GM23338 (cell line): ENCODE measurements around the gene C19orf47. TPM values are rescaled to one million over a fixed set of nuclear protein-coding genes. Genes with fewer than 3 reads are reported as not detected.

ENCODE experiments used
- ATAC-seq: fragments of 200-7000 bp; cut with Tn5 transposase; 3 replicates; pipeline ENCODE4 v1.9.1; 2020
- DNase-seq: peaks from one replicate; pipeline ENCODE4 v3.0.0-alpha.2; 2015; ENCODE audit warnings: low spot score
- H2AFZ ChIP-seq: fragments of 200-600 bp; sonication (generic); 2 replicates; pipeline ENCODE4 v1.8.0; 2016; ENCODE audit warnings: antibody characterized with exemption, mild to moderate bottlenecking, moderate library complexity
- H3F3A ChIP-seq: fragments of 200-600 bp; sonication (generic); replicated peaks from 2 replicates; pipeline ENCODE4 v1.8.0; 2017; ENCODE audit warnings: antibody characterized with exemption, mixed run types, low read depth
- H3K27ac ChIP-seq: fragments of 200-600 bp; sonication (generic); 2 replicates; pipeline ENCODE4 v1.6.1; 2016; ENCODE audit warnings: low read depth
- H3K27me3 ChIP-seq: fragments of 200-600 bp; sonication (generic); 2 replicates; pipeline ENCODE4 v1.8.0; 2016; ENCODE audit warnings: mild to moderate bottlenecking, mixed run types, moderate library complexity; ENCODE audit not compliant: insufficient read depth
- H3K36me3 ChIP-seq: fragments of 200-600 bp; sonication (generic); 2 replicates; pipeline ENCODE4 v1.8.0; 2016; ENCODE audit warnings: mild to moderate bottlenecking; ENCODE audit not compliant: insufficient read depth
- H3K4me1 ChIP-seq: fragments of 200-600 bp; sonication (generic); 2 replicates; pipeline ENCODE4 v1.8.0; 2016; ENCODE audit warnings: mild to moderate bottlenecking, moderate library complexity; ENCODE audit not compliant: insufficient read depth
- H3K4me2 ChIP-seq: fragments of 200-600 bp; sonication (generic); 2 replicates; pipeline ENCODE4 v1.7.1; 2017; ENCODE audit warnings: mixed run types
- H3K4me3 ChIP-seq: fragments of 200-600 bp; sonication (generic); 2 replicates; pipeline ENCODE4 v1.6.1; 2016; ENCODE audit warnings: mixed run types
- H3K79me2 ChIP-seq: fragments of 200-600 bp; sonication (generic); replicated peaks from 2 replicates; pipeline ENCODE4 v1.8.0; 2017; ENCODE audit warnings: mild to moderate bottlenecking; ENCODE audit not compliant: insufficient read depth
- H3K9me2 ChIP-seq: fragments of 200-600 bp; sonication (generic); 2 replicates; pipeline ENCODE4 v1.8.0; 2017; ENCODE audit not compliant: insufficient read depth
- H4K20me1 ChIP-seq: fragments of 200-600 bp; sonication (generic); replicated peaks from 2 replicates; pipeline ENCODE4 v1.8.0; 2017; ENCODE audit warnings: mild to moderate bottlenecking; ENCODE audit not compliant: insufficient read depth
- H3K27ac Mint-ChIP-seq: 2 replicates; pipeline ENCODE4 v1.8.0; 2020; ENCODE audit warnings: inconsistent platforms, mild to moderate bottlenecking, moderate library complexity, mixed read lengths
- H3K27me3 Mint-ChIP-seq: 3 replicates; pipeline ENCODE4 v1.8.0; 2022; ENCODE audit warnings: low read depth, mild to moderate bottlenecking, moderate library complexity, mixed read lengths, inconsistent platforms; ENCODE audit not compliant: insufficient read depth, poor library complexity
- H3K36me3 Mint-ChIP-seq: 3 replicates; pipeline ENCODE4 v1.8.0; 2021; ENCODE audit warnings: low read depth, mild to moderate bottlenecking, inconsistent platforms, moderate library complexity, mixed read lengths
- H3K4me1 Mint-ChIP-seq: 3 replicates; pipeline ENCODE4 v1.8.0; 2020; ENCODE audit warnings: mild to moderate bottlenecking, inconsistent platforms, mixed read lengths
- H3K4me3 Mint-ChIP-seq: 3 replicates; pipeline ENCODE4 v1.8.0; 2021; ENCODE audit warnings: moderate library complexity, mild to moderate bottlenecking, inconsistent platforms, mixed read lengths
- H3K9me3 Mint-ChIP-seq: 3 replicates; pipeline ENCODE4 v1.8.0; 2020; ENCODE audit warnings: moderate library complexity, mild to moderate bottlenecking, inconsistent platforms, mixed read lengths
- CREB1 ChIP-seq: fragments of 250-450 bp; sonication (Bioruptor Pico); IDR thresholded peaks from 2 replicates; pipeline ENCODE4 v1.5.0; 2020; ENCODE audit warnings: low read depth, mild to moderate bottlenecking, moderate library complexity
- CTCF ChIP-seq, 2 experiments: fragments of 200-600 bp in 1 of 2; sonication (generic) in 1 of 2; conservative IDR thresholded peaks; 2 replicates each; pipeline versions ENCODE4 v1.5.1 to v1.6.1; 2016 to 2017; ENCODE audit warnings: antibody characterized with exemption in 2 of 2, low read depth in 2 of 2, mild to moderate bottlenecking in 2 of 2, moderate library complexity in 1 of 2
- ETS1 ChIP-seq: IDR thresholded peaks from 2 replicates; pipeline ENCODE4 v1.6.1; 2016; ENCODE audit warnings: antibody characterized with exemption
- EZH2 ChIP-seq: fragments of 200-600 bp; sonication (generic); IDR thresholded peaks from one replicate; pipeline ENCODE4 v1.8.0; 2017; ENCODE audit warnings: antibody characterized with exemption, mild to moderate bottlenecking, low read depth; ENCODE audit not compliant: unreplicated experiment
- EZH2phosphoT487 ChIP-seq: fragments of 200-600 bp; sonication (generic); IDR thresholded peaks from one replicate; pipeline ENCODE4 v1.8.1; 2018; ENCODE audit warnings: antibody characterized with exemption; ENCODE audit not compliant: unreplicated experiment
- JUNB ChIP-seq: IDR thresholded peaks from one replicate; pipeline ENCODE4 v1.6.1; 2016; ENCODE audit warnings: antibody characterized with exemption; ENCODE audit not compliant: unreplicated experiment
- POLR2AphosphoS5 ChIP-seq: IDR thresholded peaks from 2 replicates; pipeline ENCODE4 v1.6.1; 2016; ENCODE audit warnings: antibody characterized with exemption, low read depth
- STAT1 ChIP-seq: IDR thresholded peaks from one replicate; pipeline ENCODE4 v1.6.1; 2016; ENCODE audit warnings: antibody characterized with exemption; ENCODE audit not compliant: unreplicated experiment
- ZNF114 ChIP-seq: fragments of 250-450 bp; sonication (Bioruptor Pico); IDR thresholded peaks from 2 replicates; pipeline ENCODE4 v1.5.0; 2020; ENCODE audit warnings: mild to moderate bottlenecking, moderate library complexity
- ZNF331 ChIP-seq: fragments of 250-450 bp; sonication (Bioruptor Pico); IDR thresholded peaks from 2 replicates; pipeline ENCODE4 v1.5.0; 2020; ENCODE audit warnings: low read depth, mild to moderate bottlenecking, moderate library complexity
- polyA plus RNA-seq: library from polyadenylated mRNA; unstranded; fragments of >200 nt; fragmentation: Nextera tagmentation; extraction: Ambion mirVana; gene quantifications from 2 replicates; pipeline ENCODE4 v1.2.1, GENCODE V29; 2016
- total RNA-seq: library from RNA; depleted of rRNA; stranded (reverse); fragments of >200 nt; shearing (Covaris generic); gene quantifications from 2 replicates; pipeline ENCODE4 v1.2.3, GENCODE V29; 2014
- TF ChIP-seq, protein P1 (sequence below): IDR thresholded peaks from one replicate; pipeline ENCODE4 v1.6.1; 2018; ENCODE audit warnings: antibody characterized with exemption; ENCODE audit not compliant: unreplicated experiment

C19orf47 gene
- total and polyA plus RNA-seq, 2 experiments from 2014 or later: 13.1 to 26.6 TPM

DNA sequence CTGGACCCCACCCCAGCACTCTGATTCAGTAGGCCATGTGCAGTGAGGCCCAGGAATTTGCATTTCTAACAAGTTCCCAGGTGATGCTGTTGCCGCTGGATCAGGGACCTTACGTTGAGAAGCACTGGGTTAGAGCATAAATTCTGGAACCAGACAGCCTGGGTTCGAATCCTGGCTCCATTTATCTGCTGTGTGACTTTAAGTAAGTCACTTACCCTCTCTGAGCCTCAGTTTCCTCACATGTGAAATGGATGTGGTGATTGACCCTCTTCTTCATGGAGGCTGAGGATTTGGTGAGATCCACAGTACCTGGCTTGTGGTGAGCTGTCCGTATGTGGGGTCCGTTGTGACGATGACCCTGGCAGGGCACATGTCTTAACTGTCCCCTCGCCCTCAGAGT lies 25.9 kb upstream of the C19orf47 start:
- no peak for DNase-seq
- no peak for ATAC-seq
- Mint-ChIP-seq H3K36me3 (peaks cover 69% of the 10 kb centered on the region), H3K9me3 (no peaks in the 10 kb centered on the region), H3K27ac (no peak overlapping the region), H3K27me3 (peaks cover 8% of the 10 kb centered on the region), H3K4me1 (no peaks in the 10 kb centered on the region), H3K4me3 (no peak overlapping the region)
- TF ChIP-seq ZNF331 (CRISPR knock-in tag) (no peak), JUNB (no peak), ETS1 (no peak), CREB1 (CRISPR knock-in tag) (no peak), POLR2AphosphoS5 (no peak), EZH2phosphoT487 (no peak), ZNF114 (CRISPR knock-in tag) (no peak), EZH2 (no peak), STAT1 (no peak), CTCF (conservative IDR thresholded peaks at IDR 0.05; ENCODE audit: low read depth in 2 of 2) (no peak)
- TF ChIP-seq, protein P1, sequence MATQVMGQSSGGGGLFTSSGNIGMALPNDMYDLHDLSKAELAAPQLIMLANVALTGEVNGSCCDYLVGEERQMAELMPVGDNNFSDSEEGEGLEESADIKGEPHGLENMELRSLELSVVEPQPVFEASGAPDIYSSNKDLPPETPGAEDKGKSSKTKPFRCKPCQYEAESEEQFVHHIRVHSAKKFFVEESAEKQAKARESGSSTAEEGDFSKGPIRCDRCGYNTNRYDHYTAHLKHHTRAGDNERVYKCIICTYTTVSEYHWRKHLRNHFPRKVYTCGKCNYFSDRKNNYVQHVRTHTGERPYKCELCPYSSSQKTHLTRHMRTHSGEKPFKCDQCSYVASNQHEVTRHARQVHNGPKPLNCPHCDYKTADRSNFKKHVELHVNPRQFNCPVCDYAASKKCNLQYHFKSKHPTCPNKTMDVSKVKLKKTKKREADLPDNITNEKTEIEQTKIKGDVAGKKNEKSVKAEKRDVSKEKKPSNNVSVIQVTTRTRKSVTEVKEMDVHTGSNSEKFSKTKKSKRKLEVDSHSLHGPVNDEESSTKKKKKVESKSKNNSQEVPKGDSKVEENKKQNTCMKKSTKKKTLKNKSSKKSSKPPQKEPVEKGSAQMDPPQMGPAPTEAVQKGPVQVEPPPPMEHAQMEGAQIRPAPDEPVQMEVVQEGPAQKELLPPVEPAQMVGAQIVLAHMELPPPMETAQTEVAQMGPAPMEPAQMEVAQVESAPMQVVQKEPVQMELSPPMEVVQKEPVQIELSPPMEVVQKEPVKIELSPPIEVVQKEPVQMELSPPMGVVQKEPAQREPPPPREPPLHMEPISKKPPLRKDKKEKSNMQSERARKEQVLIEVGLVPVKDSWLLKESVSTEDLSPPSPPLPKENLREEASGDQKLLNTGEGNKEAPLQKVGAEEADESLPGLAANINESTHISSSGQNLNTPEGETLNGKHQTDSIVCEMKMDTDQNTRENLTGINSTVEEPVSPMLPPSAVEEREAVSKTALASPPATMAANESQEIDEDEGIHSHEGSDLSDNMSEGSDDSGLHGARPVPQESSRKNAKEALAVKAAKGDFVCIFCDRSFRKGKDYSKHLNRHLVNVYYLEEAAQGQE: no peak
- Histone ChIP-seq H3K4me3 (no peak overlapping the region), H3K4me1 (no peaks in the 10 kb centered on the region), H3K27ac (no peak overlapping the region), H4K20me1 (no peaks in the 10 kb centered on the region), H3K4me2 (no peak overlapping the region), H3K27me3 (no peaks in the 10 kb centered on the region), H3K36me3 (peaks cover 7% of the 10 kb centered on the region; the same call in 1 of the 2 replicates), H2AFZ (no peak overlapping the region), H3K79me2 (no peaks in the 10 kb centered on the region), H3K9me2 (no peaks in the 10 kb centered on the region), H3F3A (no peaks in the 10 kb centered on the region)
